SK-N-MC (cell line): ENCODE measurements around the gene MACROD2.

Experiments used
- EZH2 ChIP-seq: fragments of 200-600 bp; sonication (generic); IDR thresholded peaks from one replicate; pipeline ENCODE4 v1.6.1; 2017; ENCODE audit warnings: antibody characterized with exemption
- POLR2AphosphoS5 ChIP-seq: IDR thresholded peaks from 2 replicates; pipeline ENCODE4 v1.6.1; 2012; ENCODE audit warnings: mild to moderate bottlenecking, low read depth, low read length, borderline replicate concordance

- TF ChIP-seq POLR2AphosphoS5 (no peak), EZH2 (no peak)
Observed at GRCh38 chr20:15654208-15654649, 1658.9 kb downstream of the MACROD2 start.
